HG03432 (cell line): Measurements from ENCODE around the gene PHACTR1.
"Not testable (repeated sequence)": the region's sequence is repeated elsewhere in the genome, so short reads cannot be mapped to it uniquely, and the experiment has no call there.

Experiments used
- ATAC-seq: cut with Tn5 transposase; IDR thresholded peaks from one replicate; pipeline ENCODE4 v1.9.1; 2021; ENCODE audit warnings: mild to moderate bottlenecking, moderate library complexity; ENCODE audit not compliant: unreplicated experiment

Gene PHACTR1

DNA sequence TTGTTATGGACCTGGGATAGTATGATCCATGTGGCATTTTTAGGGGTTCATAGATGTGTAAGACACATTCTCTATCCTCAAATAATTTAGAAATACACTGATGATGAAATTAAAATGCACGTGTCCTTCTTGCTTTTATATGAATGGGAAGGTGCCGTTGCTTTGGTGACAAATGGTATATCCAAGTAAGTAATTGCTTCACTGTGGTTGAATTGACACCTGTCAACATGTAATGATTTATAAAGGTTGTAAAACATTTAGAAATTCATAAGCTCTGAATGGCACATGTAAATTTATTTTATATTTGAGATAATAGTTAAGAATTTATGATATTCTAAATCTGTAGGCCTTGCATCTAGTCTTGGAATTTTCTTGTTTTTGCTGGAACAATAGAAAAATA is 227.0 kb downstream of the PHACTR1 start:
- no peak for ATAC-seq

DNA sequence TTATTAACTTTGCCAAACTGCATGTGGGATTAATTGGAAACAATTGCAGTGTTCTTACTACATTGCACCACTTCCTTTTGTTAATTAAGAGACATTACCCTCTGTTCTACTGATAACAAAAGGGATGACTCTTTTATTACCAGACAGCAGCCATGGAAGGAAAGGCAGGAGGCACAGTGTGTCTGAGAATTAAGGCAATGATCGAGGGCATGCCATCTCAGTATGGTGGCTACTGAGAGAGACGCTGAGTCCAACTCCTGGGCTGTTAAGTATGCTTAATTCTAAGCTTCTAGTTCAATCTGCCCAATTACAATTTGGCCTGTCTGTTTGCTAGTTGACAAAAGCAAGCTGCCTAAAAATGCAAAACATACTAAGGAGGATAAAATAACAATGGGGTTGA is 227.4 kb downstream of the PHACTR1 start:
- ATAC-seq = no peak

DNA sequence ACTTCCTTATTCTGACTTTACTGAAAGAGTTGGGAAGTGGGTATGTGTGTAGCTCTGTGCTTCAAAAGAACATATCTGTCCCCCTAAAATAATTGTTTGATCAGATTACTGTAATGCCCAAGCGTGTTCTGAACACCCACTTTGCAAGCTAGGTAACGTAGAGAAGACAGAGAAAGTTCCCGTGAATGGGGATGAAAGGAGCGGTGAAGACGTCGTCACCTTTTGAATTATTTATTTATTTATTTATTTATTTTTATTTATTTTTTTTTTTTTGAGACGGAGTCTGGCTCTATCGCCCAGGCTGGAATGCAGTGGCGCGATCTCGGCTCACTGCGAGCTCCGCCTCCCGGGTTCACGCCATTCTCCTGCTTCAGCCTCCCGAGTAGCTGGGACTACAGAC is 228.0 kb downstream of the PHACTR1 start:
- not testable (repeated sequence) for ATAC-seq

DNA sequence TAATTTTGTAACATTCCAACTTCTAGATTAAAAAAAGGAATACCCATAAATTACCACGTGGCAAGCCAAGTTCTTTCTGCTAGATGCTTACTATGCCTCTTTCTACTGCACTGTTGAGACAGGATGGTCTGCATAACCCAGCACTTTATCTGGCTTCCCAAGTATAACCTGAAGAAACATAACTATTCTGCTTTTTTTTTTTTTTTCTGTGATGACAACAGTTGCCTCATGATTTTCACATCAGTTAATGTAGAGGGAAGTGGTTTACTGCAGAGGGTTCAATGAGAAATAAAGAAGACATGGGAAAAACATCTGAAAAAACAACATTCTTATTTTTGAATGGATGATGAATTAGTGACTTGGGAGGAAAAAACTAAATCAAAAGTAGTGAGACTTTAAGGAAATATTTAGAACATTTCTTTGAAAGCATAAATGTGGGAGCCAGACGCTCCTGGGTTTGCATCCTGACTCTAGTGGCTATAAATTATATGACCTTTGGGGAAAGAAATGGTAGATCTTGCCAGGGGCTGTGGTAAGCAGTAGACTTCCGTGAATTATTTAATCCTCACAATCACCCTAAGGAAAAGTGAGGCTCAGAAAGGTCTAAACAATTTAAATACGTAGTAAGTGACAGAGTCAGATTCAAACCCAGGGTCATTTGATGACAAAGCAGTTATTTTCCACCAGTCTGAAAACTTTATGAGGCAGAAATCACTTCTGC is 230.7 kb downstream of the PHACTR1 start:
- ATAC-seq = no peak

DNA sequence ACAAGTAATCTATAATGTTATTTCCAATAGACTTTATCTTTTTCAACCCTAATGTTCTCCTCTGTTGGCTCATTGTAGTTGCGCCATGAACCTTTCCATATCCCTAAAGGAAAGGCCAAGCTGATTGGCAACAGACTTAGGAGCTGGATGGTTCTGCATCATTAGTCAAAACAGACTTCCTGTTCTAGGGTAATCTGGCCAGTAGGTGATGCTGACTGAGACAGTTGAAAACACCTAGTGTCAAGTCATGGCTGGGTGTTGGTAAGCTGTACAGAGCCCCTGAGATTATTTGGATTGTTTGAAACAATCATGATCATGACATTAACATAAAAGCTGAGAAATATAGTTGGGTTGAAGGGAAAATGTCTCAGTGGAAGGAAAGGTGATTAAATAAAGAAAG is 231.4 kb downstream of the PHACTR1 start:
- ATAC-seq = no peak

DNA sequence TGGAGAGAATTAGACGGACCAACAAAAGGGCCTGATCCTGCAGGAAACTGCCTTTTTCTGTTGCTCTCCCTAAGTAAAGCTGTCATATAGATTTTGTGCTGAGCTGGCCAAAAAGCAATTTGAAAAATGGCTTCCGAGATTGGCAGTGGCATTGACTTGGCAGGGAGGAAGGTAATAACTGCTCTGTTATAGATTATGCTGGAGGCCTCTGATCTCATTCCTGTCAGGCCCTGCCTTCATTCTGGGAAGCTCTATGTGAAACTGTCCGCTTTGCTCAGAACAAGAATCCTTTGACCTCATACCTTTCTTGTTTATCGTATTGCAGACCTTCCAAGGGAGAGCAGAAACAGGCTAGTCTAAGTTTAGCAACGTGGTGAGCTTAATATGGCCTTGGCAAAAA is 234.4 kb downstream of the PHACTR1 start:
- ATAC-seq = no peak

DNA sequence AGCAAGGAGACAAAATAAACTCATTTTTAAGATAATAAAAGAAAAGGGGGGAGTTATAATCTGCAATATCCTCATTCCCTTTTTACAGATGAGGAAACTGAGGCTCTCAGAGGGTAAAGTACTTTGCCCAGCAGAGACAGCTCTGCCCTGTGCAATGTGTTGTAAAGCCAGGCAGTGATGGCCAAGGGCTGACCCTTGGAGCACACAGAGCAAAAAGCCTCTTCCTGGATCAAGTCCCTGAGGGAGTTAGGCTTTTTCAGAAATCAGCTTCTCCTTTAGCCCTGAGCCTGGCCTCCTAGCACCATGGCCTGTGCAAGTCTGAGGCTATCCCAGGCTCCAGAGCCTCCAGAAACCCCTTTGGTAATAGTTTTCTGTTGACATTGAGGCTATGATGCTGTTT is 234.8 kb downstream of the PHACTR1 start:
- no peak for ATAC-seq

DNA sequence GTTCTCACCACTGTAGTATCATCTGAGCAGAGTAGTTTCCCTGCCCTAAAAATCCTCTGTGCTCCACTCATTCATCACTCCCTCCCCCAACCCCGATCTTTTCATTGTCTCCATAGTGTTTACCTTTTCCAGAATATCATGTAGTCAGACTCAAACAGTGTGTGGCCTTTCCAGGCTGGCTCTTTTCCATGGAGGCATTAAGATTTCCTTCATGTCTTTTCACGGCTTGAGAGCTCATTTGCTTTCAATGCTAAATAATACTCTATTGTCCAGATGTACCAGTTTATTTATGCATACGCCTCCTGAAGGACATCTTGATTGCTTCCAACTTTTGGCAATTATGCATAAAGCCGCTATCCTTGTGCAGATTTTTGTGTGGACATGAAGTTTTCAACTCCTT is 235.8 kb downstream of the PHACTR1 start:
- no peak for ATAC-seq

DNA sequence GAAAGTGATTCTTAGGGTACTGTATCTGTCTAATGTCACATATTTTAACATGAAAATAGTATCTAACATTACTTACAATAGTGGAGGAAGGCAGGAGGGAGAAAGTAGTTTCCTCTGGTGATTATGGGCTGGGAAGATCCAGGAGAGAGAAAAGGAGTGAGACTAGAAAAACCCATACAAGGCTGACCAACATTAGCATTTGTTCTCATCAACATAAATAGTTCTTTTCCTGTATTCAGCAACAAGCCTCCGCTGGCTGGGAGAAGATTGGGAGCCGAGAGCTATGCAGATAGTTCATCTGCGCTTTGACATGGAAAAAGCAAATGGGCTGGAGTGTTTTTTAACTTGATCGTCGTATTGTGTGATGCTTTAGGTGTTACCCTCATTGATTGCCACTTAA is 239.4 kb downstream of the PHACTR1 start:
- no peak for ATAC-seq

DNA sequence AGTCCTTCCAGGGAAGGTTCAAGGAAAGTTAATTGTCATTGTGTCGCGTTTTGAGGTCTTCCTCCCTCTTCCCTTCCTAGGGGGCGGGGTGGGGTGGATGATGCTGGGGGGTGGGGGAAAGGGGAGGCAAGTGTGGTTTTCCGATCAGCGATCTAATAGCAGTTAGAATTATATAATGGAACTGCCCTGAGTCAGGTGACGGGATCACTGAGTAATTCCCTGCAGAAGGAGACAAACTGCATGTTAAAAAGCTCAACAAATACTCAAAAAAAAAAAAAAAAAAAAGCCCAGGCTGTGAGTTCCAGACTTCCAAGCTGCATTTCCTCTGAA is 240.4 kb downstream of the PHACTR1 start:
- no peak for ATAC-seq

DNA sequence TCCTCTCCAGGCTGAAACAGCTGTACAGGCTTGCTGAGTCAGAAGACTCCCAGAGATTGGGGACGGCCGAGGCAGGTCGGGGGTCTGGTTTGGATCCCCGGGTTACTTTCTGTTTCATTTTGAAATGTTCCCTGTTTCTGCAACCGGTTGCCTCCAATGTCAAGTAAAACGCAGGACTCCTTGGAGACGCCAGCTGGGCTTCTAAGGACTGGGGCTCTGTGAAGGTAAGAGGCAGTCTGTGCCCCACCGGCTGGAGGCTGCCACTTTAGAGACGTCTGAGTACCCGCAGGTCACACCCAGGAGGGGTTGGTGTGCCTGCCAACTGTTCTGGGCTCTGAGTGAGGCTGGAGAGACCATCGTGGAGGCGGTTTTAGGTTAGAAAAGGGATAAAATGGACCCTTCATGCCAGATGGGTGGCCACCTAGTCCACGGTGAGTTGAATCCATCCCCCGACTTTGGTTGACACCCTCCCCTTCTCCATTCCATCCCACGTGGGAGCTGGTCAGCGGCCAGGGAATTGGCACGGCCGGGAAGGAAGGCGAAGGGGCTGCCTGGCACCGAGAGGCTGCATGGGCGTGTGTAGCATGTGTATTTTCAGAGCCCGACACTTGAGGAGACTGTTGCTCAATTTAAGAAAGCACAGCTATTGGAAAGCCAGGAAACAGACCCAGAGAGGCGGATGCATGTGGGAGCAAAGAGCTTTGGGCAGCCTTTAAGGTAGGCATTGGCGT is 240.9 kb downstream of the PHACTR1 start:
- no peak for ATAC-seq

DNA sequence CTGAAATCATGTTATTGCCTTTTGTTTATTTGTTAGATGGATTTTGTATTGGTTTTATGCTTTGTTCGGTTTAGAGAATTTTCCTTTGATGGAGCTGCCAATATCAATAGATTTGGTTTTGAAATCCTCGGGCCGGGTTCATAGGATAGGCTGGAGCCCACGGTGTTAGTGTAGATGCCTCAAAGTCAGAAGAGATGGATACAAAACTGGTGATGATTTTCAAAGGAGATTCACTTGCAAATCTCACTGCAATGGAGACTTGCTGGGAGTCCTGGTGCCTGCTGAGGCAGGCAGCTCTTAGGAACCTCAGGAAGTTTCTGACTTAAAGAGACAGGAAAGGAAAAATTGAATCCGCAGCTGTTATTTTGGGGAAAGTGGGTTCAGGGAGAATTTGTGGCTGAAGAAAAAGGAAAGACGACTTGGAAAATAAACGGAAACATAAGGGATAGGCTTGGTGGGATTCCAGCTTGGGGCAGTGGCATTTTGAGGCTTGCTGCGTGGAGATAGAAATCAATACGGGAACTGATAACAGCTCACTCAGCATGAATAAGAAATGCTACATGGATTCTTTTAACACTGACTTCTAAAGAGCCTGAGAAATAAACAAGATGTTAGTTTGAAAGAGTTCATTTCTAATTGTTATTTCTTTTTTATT is 241.6 kb downstream of the PHACTR1 start:
- ATAC-seq = no peak

DNA sequence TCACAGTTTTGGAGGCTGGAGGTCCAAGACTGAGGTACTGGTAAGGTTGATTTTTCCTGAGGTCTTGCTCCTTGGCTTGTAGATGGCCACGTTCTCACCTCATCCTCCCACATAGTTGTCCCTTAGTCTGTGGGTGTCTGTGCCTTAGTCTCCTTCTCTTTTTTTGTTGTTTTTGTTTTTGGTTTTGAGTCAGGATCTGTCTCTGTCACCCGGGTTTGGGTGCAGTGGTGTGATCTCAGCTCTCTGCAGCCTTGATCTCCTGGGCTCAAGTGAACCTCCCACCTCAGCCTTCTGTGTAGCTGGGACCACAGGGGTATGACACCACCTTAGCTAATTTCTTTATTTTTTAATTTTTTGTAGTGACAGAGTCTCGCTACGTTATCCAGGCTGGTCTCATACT is 245.2 kb downstream of the PHACTR1 start:
- no peak for ATAC-seq

DNA sequence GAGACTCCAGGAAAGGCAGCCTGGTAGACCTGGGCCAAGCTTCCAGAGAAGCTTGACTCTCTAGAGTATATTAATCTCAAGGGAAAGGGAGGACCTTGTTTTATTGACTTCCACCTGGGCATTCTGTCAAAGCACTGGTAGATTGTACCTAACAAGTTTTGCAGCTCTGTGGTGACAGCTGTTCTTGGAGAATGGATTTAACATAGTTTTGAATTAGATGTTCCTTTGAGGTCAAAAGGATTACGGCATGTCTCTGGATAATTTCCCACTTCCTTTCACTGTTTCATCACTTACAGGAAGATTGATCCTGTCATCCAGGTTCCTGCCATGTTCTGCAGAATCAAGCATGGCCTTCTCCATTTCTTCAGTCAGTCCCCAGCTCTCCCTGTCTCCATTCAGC is 246.0 kb downstream of the PHACTR1 start:
- no peak for ATAC-seq

DNA sequence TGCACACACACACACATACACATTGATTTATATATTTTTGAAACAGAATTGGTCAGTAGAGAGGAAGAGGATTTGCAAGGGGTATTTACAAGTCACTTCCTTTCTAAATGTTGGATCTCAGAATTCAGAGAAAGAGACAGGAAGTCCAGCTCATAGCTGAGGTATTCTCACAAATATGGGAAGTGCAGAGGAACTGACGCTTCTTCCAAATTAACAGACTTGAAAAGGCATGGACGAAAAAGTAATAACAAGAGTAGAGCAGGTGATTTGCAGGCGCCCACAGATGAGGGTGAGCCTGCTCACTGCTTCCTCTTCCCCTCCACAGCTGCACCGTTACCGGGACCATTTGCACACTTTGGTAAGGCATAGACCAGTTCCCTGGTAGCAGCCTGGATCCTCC is 246.4 kb downstream of the PHACTR1 start:
- ATAC-seq = no peak

DNA sequence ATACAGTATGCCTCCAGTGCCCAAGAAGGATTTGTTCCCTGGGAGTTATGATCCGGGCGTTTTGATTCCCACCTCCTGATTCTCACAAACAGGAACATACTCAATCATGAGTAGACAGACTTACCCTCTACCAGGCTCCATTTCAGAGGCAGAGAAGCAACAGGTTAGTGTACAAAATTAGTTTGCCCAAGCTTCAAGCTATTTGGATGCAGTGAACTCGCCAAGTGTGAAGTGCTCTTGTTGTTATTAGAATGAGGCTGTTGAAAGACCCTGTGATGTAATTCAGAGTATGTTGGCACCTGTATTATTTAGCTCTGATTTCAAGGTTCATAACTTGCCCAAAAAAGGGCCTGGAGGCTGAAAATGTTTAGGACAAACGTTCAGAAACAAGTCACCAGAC is 247.0 kb downstream of the PHACTR1 start:
- no peak for ATAC-seq

DNA sequence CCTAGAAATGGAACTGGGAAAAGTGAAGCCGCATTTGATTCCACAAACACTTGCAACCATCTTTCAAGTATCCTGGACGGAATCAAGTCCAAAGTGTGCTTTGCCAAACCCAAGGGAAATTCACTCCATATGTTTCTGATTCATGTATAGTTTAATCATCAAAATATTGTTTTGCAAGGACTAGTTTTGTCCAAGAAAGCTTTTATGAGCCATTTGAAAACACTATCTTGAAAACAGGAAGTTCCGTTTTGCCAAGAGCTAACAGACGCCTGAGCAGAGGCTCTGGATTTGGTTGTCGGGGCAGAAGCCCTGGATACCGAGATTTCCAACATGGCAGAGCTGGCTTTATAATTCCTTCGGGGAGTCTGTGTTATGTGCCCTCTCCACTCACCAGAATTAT is 251.1 kb downstream of the PHACTR1 start:
- no peak for ATAC-seq

DNA sequence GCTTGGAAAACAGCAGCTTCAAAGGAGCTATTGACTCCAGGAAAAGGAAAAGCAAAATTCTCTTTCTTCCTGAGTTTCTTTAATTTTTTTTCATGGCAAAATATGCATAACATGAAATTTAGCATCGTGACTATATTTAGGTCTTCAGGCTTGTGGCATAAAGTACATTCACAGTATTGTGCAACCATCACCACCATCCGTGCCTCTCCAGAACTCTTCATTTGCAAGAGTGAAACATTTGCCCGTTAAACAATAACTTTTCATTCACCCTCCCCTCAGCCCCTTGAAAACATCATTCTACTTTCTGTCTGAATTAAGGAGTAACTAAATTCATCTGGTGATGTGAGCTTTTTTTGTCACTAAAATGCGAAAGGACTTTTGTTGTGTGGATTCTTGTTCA is 251.7 kb downstream of the PHACTR1 start:
- ATAC-seq = no peak

DNA sequence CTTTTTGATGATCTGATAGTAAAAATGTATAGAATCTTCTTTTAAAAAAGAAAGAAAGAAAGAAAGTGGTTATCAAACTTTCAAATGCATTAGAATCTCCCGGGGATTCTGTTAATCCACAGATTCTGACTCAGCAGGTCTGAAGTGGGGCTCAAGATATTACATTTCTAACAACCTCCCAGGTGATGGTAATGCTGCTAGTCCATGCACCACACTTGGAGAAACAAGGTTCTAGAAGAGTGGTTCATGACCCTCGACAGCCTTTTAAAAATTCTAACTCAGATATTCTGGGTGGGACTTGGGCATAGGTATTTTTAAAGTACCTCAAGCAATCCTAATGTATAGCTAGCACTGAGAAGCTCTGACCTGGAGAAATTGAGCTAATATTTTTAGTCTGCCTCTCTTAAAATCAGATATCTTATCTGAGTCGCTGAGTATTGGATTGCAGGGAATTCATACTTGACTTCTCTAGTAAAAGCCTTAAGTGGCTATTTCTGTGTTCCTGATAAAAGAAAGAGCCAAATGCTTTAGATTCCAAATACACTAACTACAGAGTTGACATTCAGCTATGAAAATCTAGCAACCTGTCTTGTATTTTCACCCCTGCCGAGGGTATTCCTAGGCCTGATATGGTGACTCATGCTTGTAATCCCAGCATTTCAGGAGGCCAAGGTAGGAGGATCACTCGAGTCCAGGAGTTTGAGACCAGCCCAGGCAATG is 252.4 kb downstream of the PHACTR1 start:
- ATAC-seq = no peak

DNA sequence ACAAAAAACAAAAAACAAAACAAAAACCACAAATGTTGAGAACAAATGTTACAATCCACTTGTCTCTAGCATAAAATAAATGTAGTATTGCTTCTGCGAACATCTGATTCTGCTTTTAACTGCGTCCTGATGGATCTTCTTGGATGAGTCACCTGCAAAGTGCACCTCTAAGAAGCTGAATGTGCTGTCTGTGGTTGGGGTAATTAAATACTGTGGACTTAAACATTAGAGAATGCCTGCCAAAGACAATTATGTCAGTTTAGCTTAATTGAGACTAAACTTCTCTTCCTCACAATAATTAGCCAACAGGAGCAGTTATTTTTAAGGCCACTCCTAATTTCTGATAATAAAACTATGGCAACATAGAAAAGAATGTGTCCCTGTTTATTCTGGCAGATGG is 253.4 kb downstream of the PHACTR1 start:
- ATAC-seq = no peak

DNA sequence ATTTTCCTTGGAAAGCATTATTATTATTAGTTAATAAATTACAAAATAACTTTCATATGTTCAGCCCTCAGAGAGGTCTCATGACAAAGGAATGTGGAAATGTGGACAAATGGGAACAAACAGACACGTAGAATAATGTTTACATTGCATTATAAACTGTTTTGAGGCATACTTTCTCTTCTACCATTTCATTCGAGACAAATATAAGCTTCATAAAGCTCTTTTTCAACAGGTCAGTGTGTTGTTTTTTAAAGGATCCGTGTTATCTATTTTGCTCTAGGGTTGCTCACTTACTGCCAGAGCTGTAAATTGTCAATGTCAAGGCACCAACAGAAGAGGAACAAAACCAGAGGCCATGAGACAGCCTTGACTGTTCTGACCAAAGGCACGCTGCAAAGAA is 256.8 kb downstream of the PHACTR1 start:
- no peak for ATAC-seq

DNA sequence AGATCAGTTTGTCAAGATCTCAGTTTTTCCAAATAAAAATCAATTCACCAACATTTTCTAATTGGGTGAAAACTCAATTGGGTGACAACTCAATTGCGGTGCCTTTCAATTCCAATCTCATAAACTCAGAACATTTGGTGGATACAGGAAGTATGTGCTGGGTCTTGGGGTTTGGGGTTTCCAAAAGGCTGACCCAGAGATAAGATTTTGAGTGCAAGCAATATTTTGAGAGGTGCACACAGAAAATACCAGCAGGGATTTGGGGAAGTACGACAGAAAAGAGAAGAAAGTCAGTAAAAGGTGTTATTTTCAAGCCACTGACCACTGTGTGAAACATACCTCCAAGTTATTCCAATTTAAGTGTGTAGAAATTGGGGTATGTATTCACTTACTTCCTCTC is 258.0 kb downstream of the PHACTR1 start:
- ATAC-seq = no peak
